ENCODE measurements around the gene TECPR1.

DNA sequence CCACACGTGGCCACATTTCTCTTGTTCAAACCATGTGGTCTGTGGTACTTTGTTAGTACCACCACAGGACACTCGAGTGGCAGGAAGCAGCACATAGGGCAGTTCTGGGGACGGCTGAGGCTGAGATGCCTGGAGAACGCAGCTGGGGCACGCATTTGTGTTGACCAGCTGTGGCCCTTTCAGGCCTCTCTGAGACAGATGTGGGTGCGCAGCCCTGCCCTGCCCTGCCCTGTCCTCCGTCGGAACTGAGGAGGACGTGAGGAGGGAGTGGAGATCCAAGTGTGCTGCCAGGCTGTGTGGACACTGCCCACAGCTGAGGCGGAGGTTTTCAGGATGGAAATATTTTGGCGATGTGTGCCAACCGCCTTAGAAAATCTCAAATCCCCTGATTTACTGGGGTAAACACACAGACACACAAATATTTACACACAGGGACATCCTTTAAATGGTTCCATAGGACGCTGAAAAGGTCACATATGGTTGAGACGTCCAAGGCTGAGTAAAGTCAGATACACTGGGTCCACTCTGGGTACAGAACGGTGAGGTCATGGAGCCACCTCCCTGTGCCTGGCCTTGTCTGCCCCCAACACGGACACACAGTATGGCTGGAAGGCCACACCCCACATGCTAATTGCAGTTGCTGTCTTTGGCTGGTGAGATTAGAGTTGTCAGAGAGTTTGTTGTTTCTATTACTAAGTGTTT is 26.0 kb downstream of the TECPR1 start:
- TF ChIP-seq, protein P1, sequence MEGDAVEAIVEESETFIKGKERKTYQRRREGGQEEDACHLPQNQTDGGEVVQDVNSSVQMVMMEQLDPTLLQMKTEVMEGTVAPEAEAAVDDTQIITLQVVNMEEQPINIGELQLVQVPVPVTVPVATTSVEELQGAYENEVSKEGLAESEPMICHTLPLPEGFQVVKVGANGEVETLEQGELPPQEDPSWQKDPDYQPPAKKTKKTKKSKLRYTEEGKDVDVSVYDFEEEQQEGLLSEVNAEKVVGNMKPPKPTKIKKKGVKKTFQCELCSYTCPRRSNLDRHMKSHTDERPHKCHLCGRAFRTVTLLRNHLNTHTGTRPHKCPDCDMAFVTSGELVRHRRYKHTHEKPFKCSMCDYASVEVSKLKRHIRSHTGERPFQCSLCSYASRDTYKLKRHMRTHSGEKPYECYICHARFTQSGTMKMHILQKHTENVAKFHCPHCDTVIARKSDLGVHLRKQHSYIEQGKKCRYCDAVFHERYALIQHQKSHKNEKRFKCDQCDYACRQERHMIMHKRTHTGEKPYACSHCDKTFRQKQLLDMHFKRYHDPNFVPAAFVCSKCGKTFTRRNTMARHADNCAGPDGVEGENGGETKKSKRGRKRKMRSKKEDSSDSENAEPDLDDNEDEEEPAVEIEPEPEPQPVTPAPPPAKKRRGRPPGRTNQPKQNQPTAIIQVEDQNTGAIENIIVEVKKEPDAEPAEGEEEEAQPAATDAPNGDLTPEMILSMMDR (IDR thresholded peaks at IDR 0.05): no peak
- TF ChIP-seq EP300 (IDR thresholded peaks at IDR 0.05) (no peak), POLR2A (IDR thresholded peaks at IDR 0.05) (no peak)
